GM19452 (cell line): ENCODE results near the gene GPLD1.

Experiments used
- ATAC-seq: cut with Tn5 transposase; IDR thresholded peaks from one replicate; pipeline ENCODE4 v1.9.1; 2021; ENCODE audit not compliant: unreplicated experiment

GPLD1 gene

DNA sequence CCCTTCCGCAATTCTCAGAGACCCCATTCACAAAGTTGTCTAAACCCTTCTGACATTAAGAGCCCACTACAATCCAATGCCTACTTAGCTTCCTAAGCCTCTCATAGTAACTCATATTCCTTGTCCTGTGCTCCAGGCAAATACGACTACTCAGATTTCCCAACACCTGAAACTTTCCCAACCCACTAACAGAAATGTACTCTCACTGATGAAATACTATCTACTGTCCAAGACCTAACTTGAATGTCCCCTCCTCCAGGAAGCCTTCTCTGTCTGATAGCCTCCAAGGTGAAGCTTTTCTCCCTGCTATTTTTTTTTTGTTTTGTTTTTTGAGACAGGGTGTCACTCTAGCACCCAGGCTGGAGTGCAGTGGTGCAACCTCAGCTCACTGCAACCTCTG is 30.4 kb downstream of the GPLD1 start:
- ATAC-seq, result no peak

DNA sequence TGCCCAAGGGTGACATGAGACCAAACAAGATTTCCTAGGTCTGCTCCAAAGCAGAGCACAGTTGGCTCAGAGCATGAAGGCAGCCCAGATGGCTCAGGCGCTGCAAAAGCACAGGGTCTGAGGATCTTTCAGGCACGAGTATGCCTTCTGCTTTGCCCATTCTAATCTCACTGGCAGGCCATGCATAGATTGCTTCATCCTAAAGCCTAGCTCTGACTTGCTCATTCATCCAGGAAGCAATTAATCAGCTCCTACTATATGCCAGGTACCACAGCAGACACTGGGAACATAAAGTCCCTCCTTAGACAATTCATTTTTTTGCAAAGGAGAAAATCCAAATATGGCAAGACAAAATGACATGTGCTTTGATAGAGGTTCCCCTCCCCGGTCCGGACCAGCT is 31.2 kb downstream of the GPLD1 start:
- ATAC-seq, result no peak

DNA sequence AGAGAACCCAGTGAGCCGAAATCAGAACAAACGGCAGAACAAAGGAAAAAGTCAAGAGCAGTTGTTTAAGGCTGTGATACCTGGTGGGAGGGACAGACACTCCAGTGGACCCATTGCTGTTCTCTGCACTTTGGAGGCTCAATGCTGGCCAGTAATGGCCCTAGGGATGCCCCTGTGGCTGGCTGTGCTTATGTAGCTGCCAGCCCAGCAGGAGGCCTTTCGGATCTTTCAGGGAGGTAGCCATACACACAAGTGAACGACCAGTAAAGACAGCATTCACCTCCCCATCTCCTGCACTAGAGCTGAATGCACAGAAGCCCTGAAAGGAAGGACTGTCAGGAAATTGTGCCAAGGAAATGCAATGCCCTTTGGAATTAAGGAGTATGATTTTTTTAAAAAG is 34.3 kb downstream of the GPLD1 start:
- ATAC-seq, result no peak

DNA sequence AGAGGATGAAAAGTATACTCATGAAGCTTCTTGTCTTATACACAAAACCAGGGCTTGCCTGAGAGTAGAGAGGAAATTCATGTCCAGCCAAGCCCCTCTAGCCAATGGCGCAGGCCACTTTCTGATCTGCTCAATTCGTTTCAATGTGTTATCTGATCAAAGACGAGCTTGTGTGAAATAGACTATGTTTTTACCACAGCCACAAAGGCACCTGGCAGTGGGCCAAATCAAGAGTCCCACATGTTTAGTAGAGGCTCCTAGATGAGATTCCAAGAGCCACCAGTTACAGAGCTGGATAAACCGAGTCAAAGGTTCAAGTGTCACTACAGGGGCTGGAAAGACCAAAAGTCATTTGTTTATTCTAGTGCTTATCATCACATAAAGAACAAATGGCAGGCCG is 34.9 kb downstream of the GPLD1 start:
- ATAC-seq, result no peak

DNA sequence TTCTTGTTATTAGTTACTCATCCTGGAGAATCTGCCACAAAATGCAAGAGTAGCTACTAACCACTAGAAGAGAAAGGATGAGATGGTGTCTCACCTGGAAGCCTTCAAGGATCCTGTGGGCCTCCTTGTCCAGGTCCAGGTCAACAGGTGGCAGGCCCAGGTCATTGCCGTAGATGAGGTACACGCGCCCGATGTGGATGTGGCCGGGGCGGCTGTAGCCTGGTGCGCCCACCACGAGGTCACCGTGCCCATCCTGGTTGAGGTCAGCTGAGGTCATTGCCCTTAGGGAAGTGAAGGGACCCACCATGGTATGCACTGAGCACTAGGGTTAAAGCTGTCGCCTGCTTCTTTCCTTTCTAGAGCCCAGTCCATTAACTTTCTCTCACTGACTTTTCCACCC is 35.5 kb downstream of the GPLD1 start:
- no peak for ATAC-seq

DNA sequence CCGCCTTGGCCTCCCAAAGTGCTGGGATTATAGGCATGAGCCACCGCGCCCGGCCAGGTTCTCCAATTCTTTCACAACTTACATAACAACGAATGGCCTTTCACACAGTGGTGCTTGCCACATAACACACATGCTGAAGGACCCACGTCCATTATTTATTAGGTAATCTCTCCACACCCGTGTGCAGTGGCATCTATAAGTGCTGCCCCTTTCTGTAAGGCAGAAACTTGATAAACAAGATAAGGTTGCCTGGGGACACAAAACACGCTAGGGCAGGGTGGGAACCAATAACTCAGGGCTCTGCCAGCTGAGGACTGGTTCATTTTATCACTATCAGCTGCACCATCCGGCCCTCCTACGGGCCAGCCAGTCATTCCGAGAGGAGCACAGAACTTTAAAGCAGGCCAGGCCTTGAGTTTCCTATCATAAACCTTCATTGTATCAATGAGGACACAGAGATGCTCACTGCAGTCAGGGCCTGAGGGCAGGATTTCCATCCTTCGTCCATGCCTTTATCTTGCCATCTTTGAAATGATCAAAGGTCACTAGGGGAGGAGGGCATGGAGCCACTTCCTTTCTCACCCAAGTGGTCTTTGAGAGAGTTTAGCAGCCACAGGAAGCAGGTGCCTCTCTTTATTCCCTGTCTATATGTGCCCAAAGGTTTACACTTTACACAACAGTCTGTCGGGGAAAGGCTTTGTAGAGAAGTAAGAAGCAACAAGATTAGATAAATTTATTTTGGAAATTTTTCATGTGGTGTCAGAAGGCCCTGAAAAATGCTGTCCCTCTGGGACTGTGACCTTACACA is 37.6 kb downstream of the GPLD1 start:
- no peak for ATAC-seq

DNA sequence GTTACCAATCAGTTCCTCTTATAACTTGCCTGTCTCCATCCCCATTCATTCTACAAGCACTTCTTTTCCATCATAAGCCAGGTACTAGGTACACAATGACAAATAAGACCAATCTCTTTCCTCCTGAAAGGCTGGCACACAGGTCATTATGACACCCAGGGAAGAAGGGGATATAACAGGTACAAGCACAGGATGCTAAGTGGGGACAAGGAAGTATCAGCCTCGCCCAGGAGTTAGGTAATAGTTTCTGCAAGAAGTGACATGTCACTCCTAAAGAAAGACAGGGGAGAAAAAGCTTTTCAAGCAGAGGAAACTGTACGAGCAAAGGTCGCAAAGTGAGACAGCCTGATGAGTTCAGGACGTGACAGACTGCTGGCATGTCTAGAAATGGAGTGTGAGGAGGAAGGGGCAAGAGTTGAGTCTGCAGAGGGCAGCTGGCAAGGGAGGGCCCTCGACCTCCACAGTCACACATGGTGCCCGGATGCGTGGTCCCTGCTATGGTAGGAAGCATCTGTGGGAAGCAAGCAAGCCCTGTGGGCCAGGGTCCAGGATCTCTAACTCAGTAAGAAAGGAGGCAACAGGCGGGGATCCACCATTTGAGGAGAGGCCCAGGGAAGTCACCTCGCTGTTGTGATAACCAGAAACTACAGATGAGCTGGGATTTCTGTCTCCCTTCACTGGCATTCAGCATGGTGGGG is 40.4 kb downstream of the GPLD1 start:
- no peak for ATAC-seq

DNA sequence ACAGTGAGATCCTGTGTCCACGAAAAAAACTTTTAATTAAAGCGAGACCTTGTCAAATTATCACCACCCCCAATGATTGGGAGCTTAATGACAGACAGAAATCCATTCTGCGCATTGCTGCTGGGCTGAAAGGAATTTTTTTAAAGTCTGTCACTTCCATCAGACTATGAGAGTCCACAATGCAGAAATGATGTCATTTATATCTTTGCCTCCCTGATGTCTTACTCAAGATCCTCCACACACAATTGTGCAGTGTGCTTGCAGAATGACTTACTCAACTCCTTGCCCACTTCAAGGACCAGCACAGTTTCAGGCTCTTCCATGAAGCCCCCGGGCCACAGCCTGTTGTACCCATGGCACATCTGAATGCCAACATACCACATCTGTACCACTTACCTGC is 41.0 kb downstream of the GPLD1 start:
- no peak for ATAC-seq

DNA sequence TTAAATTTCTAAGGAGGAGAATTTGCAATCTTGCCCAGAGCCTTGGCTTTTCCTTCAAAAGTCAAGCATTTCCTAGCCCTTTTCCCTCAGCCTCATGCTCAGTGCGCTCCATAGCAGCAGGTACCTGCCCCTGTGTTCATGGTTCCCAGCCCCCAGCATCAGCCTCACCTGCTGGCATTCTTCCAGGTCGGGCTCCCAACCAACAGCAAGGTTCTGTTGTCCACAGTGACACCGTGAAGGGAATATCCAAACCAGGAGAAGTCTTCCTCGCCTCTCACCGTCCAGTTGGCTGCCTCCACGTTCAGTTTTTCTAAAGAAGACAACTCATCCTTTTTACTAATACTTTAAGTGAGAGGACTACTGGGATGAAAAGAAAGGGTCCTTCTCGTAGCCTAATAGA is 42.7 kb downstream of the GPLD1 start:
- ATAC-seq, result no peak

DNA sequence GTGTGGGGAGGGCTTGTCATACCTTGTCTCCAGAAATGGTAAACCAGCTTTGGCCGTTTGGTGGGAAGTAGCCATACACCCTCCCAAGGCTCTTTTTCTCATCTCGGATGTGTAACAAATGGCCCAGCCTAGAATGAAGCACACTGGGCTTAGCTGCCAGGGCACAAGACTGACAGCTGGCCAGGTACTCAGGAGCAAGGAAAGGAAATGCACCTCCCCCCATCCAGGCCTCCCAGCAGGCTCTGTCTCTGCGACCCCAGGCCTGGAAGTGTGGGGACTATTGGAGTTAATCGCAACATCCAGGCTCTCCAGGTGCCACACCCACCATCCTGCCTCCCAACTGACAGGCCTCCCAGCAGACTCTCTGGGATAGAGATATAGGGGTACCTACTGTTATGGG is 43.7 kb downstream of the GPLD1 start:
- ATAC-seq, result no peak

DNA sequence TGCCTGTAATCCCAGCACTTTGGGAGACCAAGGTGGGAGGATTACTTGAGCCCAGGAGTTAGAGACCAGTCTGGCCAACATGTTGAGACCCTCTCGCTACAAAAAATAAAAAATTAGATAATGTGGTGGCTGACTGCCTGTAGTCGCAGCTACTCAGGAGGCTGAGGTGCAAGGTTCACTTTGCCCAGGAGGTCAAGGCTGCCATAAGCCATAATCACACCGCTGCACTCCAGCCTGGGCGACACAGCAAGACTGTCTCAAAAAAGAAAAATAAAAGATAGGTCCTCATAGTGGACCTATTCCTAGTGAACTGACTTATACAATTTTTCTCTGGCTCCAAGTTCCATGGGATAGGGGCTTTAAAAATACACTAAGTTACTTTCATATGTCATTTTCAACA is 44.8 kb downstream of the GPLD1 start:
- ATAC-seq, result no peak

DNA sequence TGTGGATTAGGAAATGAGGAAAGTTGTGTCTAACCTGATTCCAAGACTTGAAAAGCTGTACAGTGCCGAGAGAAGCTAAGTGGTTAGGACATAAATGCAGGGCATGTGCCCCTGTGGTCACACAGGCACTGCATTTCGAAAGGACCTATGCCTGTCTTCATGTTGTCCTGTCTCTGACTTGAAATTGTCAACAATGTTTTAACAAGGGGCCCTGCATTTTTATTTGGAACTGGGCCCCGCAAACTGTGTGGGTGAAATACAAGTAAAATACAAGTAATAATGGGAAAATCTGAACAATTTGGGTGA is 47.8 kb downstream of the GPLD1 start:
- ATAC-seq, result no peak

DNA sequence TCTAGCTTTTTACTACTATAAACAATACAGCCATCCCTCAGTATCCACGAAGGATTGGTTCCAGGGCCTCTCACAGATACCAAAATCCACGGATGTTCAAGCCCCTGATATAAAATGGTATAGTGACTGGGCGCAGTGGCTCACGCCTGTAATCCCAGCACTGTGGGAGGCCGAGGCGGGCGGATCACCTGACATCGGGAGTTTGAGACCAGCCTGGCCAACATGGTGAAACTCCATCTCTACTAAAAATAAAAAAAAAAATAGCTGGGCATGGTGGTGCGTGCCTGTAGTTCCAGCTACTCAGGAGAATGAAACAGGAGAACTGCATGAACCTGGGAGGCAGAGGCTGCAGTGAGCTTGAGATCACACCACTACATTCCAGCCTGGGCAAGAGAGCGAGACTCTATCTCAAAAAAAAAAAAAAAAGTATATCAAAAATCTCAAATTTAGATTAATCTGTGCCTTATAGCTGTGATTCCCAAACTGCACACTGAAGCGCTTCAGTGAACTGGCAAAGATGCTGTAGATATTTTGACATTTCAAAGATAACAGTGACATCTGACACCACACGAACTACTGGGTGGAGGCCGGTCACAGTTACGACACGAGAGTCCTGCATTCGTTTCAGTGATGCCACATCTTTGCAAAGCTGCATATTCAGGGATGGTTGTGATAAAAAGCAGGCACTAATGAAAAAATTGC is 48.3 kb downstream of the GPLD1 start:
- no peak for ATAC-seq

DNA sequence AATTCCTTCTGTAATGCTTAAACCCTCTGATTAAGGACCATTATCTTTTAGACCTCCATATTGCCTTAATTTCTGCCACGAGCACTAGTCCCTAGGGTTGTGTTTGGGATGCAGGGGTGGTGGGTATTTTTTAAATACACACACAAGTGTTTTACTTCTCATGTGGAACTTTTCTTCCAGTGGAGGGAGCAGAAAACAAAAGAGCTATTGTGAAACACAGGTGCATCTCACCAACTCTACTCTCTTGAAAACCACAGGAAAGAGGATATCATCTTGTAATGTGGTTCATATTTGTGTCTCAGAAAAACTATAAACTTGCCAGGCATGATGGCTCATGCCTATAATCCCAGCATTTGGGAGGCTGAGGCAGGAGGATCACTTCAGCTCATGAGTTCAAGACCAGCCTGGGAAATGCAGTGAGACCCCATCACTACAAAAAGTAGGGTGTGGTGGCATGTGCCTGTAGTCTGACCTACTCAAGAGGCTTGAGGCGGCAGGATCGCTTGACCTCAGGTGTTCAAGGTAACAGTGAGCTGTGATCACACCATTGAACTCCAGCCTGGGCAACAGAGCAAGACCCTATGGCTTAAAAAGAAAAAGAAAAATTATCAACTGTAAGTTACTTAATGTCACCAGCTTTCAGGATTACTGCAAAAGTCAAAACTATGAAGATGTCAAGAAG is 49.4 kb downstream of the GPLD1 start:
- no peak for ATAC-seq

DNA sequence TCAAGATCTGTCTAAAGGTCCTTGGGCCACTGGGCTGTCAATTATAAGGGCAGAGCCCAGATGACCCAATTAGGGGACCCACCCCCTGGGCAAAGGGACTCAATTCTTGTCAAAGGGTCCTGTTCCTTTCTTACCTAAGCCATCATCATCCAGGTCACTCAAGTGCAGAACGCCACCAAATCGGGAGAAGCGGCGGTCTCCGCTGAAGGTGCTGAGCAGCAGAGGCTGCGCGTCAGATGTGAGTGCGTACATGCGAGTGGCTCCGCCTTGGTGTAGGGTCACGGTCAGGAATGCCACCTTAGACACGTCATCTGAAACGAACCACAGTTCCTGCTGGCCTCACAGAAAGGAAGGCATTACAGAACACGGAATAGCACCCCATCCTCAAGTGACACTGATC is 52.4 kb downstream of the GPLD1 start:
- no peak for ATAC-seq

DNA sequence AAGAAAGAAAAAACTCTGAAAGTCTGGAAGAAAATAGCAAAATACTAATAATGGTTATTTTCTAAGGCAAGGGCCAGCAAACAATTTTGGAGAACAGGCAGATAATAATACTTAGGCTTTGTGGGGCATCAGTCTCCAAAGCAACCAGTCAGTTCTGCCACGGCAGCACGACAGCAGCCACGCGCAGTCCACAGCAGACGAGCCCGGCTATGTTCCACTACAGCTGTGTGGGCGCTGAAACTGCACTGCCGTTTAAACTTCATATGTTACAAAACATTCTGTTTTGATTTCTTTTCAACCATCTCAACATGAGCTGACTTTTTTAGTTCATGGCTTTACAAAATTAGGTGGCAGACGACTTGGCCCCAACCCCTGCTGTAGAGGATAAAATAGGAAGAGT is 56.8 kb downstream of the GPLD1 start:
- no peak for ATAC-seq

DNA sequence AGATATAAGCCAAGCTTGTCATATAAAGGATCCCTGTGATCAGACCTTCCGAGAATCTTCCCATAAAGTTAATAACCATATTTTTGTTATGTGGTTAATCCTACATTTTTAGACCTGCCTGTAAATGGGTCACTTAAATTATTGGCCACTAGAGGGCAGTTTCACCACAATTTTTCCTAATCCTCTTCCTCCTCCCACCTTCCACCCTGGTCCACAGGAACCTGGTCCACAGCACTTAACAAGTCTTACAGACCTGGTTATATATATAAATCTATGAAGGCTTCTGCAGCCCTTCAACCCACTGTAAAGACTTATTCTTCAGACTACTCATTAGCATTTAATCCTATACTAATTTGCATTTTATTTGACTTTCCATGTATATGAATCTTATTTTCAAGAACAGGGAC is 58.3 kb downstream of the GPLD1 start:
- ATAC-seq, result no peak

DNA sequence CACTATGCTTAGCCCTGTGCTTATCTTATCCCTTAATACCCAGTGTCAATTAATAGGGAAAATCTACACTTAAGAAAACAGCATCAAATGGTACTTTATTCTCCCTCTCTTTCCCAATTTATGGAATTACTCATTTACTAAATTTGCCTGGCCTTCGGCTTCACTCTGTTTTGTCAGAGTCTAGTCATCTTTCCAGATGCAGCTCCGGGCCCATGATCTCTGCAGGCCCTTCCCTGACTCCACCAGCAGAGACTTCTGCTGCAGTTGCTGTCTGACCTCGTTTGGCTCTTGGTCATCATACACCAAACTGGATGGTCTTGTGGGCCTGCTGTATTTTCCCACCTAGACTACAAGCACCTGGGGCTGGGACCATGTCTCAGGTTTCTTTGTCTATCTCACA is 59.3 kb downstream of the GPLD1 start:
- ATAC-seq, result no peak

DNA sequence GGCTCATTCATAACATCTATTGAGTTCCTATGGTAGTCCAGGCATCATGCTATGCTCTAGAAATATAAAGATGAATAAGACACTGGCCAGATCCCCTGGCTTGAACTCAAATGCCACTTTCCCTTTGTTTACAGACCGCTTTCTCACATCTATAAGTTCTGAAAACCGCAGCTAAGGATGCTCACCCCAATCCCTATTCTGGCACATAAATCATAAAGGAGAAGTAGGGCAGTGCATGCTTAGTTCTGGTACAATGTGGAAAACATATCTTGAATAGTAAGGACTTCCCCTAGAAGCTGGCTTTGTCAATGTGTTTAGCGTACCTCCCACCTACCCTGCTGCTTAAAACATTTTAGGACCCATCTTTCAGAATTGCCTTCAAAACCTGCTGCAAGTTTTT is 60.2 kb downstream of the GPLD1 start:
- no peak for ATAC-seq

DNA sequence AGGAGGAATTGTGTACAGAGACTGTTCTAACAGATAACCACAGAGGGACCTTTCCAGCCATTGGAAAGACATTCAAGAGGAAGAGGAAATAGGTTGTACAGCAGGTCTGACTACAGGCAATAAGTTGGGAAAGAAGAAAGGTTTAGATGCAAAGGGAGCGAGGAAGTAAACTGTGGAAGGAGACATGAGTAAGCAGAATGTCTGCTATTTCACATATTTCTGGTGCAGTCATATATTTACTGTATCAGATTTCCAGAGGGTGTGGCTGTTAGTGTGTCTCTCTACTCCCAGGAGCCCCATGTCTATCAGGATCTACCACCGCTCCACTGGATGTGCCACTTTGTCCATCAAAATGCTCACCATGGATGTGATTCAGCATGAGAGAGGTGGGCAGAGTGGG is 60.8 kb downstream of the GPLD1 start:
- no peak for ATAC-seq

DNA sequence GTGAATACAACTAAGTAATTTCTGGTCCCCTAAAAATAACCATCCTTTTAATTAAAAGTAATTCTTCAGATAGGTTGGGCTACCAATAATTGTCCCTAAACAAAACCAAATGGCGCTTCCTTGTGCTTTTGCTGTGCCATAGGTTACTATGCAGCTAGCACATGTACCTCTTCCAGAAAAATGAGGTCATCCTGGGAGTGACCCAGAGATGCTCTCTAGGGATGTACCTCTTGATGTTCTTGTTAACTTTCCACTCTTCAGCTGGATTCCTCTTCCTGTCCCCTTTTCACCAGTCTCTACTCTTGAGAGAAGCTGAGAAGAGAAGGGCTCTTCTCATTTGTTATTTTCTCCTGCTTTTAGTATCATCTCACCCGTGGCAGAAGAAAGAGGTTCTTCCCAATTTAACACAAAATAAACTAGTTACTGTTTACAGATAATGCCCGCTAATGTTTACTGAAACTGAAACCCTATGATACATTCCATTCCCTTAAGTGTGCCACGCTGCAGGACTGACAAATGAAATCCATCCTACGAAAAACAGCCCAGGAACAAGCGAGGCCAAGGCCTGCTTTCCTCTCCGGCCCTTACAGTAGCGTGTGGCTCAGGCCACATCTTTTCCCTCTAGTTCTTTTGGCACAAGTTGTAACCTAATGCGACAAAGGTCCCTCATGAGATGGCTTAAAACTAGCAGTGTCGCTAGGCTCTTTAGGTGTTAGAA is 62.5 kb downstream of the GPLD1 start:
- ATAC-seq, result no peak
